AG04450 (cell line): Measurements from ENCODE around the gene PIGQ. TPM values are rescaled to one million over a fixed set of nuclear protein-coding genes. Genes with fewer than 3 reads are reported as not detected.

Experiments used
- CTCF ChIA-PET: fragments of 300-600, 350-600 bp; formaldehyde crosslinking; extraction: SDS; loops from one replicate; lab custom pipeline; 2022; ENCODE audit warnings: antibody characterized with exemption, inconsistent platforms; lab: Charles Lee
- POLR2A ChIA-PET: fragments of 350-600 bp; formaldehyde crosslinking; extraction: SDS; loops from one replicate; lab custom pipeline; 2021; ENCODE audit warnings: antibody characterized with exemption, inconsistent platforms; lab: Yijun Ruan, JAX
- DNase-seq: peaks from one replicate; pipeline ENCODE4 v3.0.0-alpha.2; 2011; ENCODE audit warnings: low read depth, low spot score
- H3K27ac ChIP-seq: one replicate; pipeline ENCODE4 v1.5.1; 2012; ENCODE audit warnings: low read depth, low read length, control low read depth
- H3K27me3 ChIP-seq: one replicate; pipeline ENCODE4 v1.6.0; 2012; ENCODE audit warnings: low read length; ENCODE audit not compliant: control insufficient read depth, insufficient read depth
- H3K4me3 ChIP-seq: 2 replicates; pipeline ENCODE4 v1.5.1; 2011; ENCODE audit warnings: mild to moderate bottlenecking, low read depth, low read length, control low read depth
- H3K9me3 ChIP-seq: 2 replicates; pipeline ENCODE4 v1.5.1; 2012; ENCODE audit warnings: low read length; ENCODE audit not compliant: control insufficient read depth, insufficient read depth
- polyA plus RNA-seq: library from polyadenylated mRNA; depleted of rRNA; stranded (reverse); fragments of >200 nt; gene quantifications from 2 replicates; pipeline ENCODE4 v1.2.3, GENCODE V29; 2011
- TF ChIP-seq, protein P1 (sequence below): IDR thresholded peaks from 2 replicates; pipeline ENCODE4 v1.5.1; 2011; ENCODE audit warnings: low read depth, low read length, control low read depth, inconsistent platforms

Gene PIGQ
- polyA plus RNA-seq, 1 experiment: 12.1 TPM

DNA sequence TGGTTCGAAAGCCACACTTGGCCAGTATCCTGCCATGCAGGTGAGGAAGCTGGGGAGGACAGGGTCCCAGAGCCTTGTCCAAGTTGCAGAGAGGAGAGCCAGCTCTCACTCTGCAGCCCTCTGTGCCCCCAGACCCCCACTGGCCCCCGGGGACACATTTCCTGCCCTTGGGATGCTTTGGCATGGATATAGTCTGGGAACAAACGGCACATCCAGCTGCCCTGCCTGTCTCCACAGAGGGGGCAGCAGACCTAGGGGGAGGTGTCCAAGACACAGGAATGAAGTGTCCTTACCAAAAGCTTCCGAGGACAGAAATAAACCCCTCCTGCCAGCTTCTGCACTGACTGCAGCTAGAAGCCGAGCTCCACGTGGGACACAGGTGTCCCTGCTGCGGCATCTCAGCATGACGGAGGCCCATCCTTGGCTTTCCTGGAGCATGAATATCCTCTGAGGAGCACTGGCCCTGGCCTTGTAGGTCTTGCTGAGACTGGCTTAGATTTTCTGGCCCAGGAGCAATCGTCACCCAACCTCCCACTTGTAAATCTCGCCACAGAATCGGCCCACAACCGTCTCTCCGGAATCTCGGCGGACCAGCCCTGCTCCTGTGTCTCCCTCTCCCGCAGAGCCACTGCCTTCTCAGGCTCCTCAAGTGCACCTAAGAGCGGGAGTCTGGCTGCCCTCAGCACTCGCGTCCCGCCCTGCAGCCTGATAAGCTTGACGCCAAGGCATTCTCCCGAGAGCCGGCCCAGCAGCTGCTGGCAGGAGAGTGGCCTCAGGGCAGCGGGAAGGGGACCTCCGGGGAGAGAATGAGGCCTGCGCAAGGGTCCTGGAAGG, 43.4 kb upstream of the PIGQ start:
- POLR2A ChIA-PET: interaction anchor here (0.5 to 1.3 kb wide), 5 partner anchors 9 to 110 kb away, joined by 3 to 4 read pairs (median 4); partner anchors contain the start of gene METTL26
- DNase-seq: no peak
- Histone ChIP-seq H3K4me3 (peak overlapping the region; percentile 76), H3K27ac (peak overlapping the region; percentile 73), H3K9me3 (no peaks in the 10 kb centered on the region; the same call in 1 of the 2 replicates), H3K27me3 (no peaks in the 10 kb centered on the region)
- TF ChIP-seq, protein P1, sequence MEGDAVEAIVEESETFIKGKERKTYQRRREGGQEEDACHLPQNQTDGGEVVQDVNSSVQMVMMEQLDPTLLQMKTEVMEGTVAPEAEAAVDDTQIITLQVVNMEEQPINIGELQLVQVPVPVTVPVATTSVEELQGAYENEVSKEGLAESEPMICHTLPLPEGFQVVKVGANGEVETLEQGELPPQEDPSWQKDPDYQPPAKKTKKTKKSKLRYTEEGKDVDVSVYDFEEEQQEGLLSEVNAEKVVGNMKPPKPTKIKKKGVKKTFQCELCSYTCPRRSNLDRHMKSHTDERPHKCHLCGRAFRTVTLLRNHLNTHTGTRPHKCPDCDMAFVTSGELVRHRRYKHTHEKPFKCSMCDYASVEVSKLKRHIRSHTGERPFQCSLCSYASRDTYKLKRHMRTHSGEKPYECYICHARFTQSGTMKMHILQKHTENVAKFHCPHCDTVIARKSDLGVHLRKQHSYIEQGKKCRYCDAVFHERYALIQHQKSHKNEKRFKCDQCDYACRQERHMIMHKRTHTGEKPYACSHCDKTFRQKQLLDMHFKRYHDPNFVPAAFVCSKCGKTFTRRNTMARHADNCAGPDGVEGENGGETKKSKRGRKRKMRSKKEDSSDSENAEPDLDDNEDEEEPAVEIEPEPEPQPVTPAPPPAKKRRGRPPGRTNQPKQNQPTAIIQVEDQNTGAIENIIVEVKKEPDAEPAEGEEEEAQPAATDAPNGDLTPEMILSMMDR: no peak
- CTCF ChIA-PET: no interaction called here

DNA sequence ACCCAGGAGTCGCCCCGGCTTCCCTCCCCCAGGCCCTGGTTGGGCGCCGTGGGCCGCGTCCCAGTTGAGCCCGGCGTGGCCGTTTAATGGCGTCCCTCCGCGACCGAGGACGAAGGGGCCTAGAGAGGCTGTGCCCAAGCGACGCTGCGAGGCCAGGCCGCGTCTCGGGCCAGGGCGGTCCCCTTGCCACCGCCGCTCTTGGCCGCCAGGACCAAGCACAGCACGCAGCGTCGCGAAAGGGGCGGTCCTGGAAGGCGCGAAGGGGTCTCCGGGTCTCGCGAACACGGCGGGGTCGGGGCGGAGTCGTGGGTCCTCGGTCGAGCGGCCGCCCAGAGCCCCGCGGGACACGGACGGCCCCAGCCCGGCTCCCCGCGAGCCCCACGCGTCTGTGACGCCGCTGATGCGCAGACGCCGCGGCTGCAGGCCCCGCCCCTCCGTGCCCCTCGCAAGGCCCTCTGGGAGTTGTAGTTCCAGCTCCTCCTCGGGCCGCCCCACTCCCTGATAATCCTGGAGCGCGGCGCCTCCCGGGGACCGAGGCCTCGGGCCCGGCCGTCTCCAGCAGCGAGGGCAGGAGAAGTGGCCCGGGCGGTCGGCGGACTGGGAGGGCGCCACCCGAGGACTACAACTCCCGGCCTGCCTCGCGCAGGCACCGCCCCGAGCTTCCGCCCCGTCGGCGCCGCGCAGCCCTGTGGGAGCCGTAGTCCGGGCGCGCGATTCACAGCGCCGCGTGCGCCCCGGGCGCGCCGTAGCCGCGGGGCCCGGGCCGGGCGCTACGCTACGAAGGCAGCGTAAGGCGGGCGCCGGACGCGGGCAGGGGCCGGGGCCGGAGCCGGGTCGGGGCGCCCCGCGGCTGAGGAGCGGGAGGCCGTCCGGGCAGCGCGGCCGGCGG, 42.5 kb upstream of the PIGQ start, which contains the start of gene CAPN15:
CAPN15 (plus strand) TSS at position 698 of the 889 bp plus-strand sequence. CDS start 19,127 bp downstream, outside the sequence.
- H3K4me3 ChIP-seq: peak within 1 kb of the TSS; percentile 78
- POLR2A ChIA-PET: interaction anchor here (0.5 to 1.3 kb wide), 5 partner anchors 9 to 182 kb away, joined by 3 to 4 read pairs (median 3); partner anchors contain the start of gene METTL26
- H3K27ac ChIP-seq: peak within 1 kb of the TSS; percentile 73
- TF ChIP-seq, protein P1: 0 out of 2 replicates have a peak, but pooled peaks have one; percentile 2
- no peaks in the 10 kb centered on the region; the same call in 1 of the 2 replicates for H3K9me3 ChIP-seq
- H3K27me3 ChIP-seq: no peaks in the 10 kb centered on the region
- CTCF ChIA-PET: no interaction called here
- DNase-seq: peak; percentile 56

DNA sequence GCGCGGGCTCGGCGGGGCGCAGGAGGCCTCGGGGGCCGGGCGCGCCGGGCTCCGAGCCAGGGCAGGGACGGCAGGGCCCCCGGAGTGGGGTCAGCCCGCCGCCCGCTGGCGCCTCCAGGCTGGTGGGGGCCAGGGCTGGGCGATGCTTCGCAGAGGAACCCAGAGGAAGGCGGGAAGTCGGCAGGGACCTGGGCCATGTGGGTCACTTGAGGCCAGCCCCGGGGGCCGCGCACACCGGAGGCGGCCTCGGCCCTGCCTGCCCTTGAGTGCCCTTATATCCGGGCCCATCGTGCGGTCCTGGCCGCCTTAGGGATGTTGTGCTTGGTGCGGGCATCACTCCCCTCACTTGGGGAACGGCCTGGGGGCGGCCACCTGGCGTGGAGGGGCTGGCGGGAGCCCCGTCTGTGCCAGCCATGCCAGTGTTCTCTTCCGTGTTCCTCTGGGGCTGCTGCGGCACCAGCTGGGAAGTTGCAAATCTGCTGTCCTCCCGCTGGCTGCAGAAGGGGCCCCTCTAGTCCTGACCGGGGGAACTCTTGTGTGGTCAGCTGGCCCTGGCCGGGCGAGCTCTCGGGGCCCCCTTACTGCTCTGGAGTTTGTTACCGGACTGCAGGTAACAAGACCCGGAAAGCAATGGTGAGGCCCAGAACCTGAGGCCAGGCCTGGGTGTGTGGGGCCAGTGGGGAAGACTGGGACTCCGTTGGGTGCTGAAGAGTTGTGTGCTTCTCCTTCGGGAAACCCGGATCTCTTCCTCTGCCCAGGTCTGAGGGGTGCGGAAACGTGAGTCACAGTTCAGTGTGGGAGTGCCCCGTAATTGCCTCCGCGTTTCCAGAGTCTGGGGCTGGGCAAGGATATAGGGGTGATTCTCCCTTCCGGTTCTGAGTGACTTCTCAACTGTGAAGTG, 41.4 kb upstream of the PIGQ start:
- peak overlapping the region; percentile 57 for H3K27ac ChIP-seq
- TF ChIP-seq, protein P1: no peak
- DNase-seq: no peak
- H3K9me3 ChIP-seq: no peaks in the 10 kb centered on the region; the same call in 1 of the 2 replicates
- POLR2A ChIA-PET: interaction anchor here (1.9 kb wide), 1 partner anchor 12 kb away, joined by 7 read pairs; no protein-coding TSS in a partner anchor
- no peaks in the 10 kb centered on the region for H3K27me3 ChIP-seq
- peak overlapping the region; percentile 78 for H3K4me3 ChIP-seq
- CTCF ChIA-PET: interaction anchor here (0.5 kb wide), 1 partner anchor 26 kb away, joined by 3 read pairs; no protein-coding TSS in a partner anchor

DNA sequence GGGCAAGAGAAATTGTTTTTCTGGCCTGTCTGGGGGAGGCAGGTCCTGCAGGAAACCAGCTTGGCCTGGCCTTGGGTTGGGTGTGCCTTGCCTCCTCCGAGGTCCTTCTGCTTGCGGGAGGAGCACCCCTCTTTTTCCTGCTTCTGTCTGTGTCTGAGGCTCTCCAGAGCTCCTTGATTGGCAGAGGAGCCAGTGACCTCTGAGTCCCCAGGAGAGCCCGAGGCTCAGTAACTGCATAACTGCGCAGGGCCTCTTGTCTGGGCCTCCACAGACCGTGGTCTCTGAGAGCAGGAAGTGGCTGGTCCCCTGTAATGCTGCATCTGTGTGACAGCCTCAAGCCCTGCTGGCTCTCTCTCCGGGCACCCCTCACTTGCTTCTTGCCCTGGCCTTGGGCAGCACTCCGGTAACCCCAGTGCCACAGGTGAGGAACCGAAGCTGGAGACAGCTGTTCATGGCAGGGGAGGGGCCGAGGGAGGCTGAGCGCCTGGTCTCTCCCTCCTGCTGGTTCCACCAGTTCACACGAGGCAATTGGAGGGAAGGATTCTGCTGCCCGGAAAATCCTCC, 40.7 kb upstream of the PIGQ start:
- ChIA-PET POLR2A (interaction anchor here (1.9 kb wide), 1 partner anchor 11 kb away, joined by 7 read pairs; no protein-coding TSS in a partner anchor), CTCF (interaction anchor here (0.5 kb wide), 1 partner anchor 27 kb away, joined by 3 read pairs; no protein-coding TSS in a partner anchor)
- peak overlapping the region; percentile 78 for H3K4me3 ChIP-seq
- TF ChIP-seq, protein P1: no peak
- no peak for DNase-seq
- H3K27me3 ChIP-seq: no peaks in the 10 kb centered on the region
- H3K27ac ChIP-seq: peak overlapping the region; percentile 52
- no peaks in the 10 kb centered on the region; the same call in 1 of the 2 replicates for H3K9me3 ChIP-seq
